Measurements from ENCODE around the gene KCMF1. TPM values are rescaled to one million over a fixed set of nuclear protein-coding genes. Genes with fewer than 3 reads are reported as not detected.

The KCMF1 gene
- total and polyA plus RNA-seq, 10 of the 15 experiments (the other 5 are each of a cell fraction or from before 2014, with no cell fraction given) = 8.4 to 124 (median 43.0) TPM

GRCh38 chr2:85053802-85054201 is 82.8 kb downstream of the KCMF1 start (continued):
- TF ChIP-seq ZNF687 (IDR thresholded peaks at IDR 0.05) = no peak

- BruUV-seq (replicated peaks) = no TSS peak
- H3K27me3 ChIP-seq (replicated peaks in 1 of 2; ENCODE audit: control insufficient read depth in 2 of 2, insufficient read depth in 2 of 2, low read length in 1 of 2) = no peaks in the 10 kb centered on the region
- H3K4me2 ChIP-seq (ENCODE audit: control insufficient read depth, insufficient read depth) = no peak overlapping the region
- ChIA-PET POLR2A (no interaction called here), RAD21 (ENCODE audit: unreplicated experiment) (no interaction called here), SMC1A (ENCODE audit: uncharacterized antibody, unreplicated experiment) (interaction anchor here (1.0 kb wide), 1 partner anchor 9 kb away, joined by 3 read pairs; no protein-coding TSS in a partner anchor), CTCF (interaction anchor here (1.9 kb wide), 1 partner anchor 132 kb away, joined by 6 read pairs; no protein-coding TSS in a partner anchor)
- H3K9me3 ChIP-seq (replicated peaks; ENCODE audit: control insufficient read depth, insufficient read depth, low read length) = no peaks in the 10 kb centered on the region
- no peak for FAIRE-seq
- 76% methylated on average over 15 of the region's 15 CpGs for WGBS (ENCODE audit: insufficient coverage, insufficient replicate concordance, low lambda C conversion rate, missing lambda C conversion rate)
- intact Hi-C loops (cut with micrococcal nuclease; ENCODE audit: unreplicated experiment) = loop anchor here (5.0 kb wide), 1 partner anchor 130 kb away; no protein-coding TSS in a partner anchor
- no peaks in the 10 kb centered on the region for H4K20me1 ChIP-seq (ENCODE audit: control insufficient read depth, insufficient read depth)
- no peak for DNase-seq (ENCODE audit: low read depth, low spot score)
- H3K9ac ChIP-seq (ENCODE audit: control insufficient read depth, insufficient read depth, low read length) = no peak overlapping the region
- no peak overlapping the region for H3K27ac ChIP-seq (ENCODE audit: control insufficient read depth, insufficient read depth)
- H3K4me1 ChIP-seq (ENCODE audit: control insufficient read depth, insufficient read depth, low read length) = no peaks in the 10 kb centered on the region; the same call in 1 of the 2 replicates
- no peak overlapping the region for H2AFZ ChIP-seq (ENCODE audit: control insufficient read depth, low read depth, low read length)
- in situ Hi-C loops (cut with MboI) = no loop called here
- peaks cover 2 to 7% of the 10 kb centered on the region in 2 experiments; a peak in 3 of 4 replicates for H3K36me3 ChIP-seq (ENCODE audit: control insufficient read depth in 2 of 2, insufficient read depth in 2 of 2, low read length in 1 of 2)
- ATAC-seq = peak; percentile 33
- no peak overlapping the region for H3K4me3 ChIP-seq
- TF ChIP-seq POLR2AphosphoS5 (IDR thresholded peaks at IDR 0.05; ENCODE audit: low read length) (peak; percentile 34; the same call in 1 of the 2 replicates), SPI1 (IDR thresholded peaks at IDR 0.05; ENCODE audit: borderline replicate concordance, insufficient read depth, low read depth, low read length) (no peak)
- no peaks in the 10 kb centered on the region for H3K79me2 ChIP-seq (ENCODE audit: control insufficient read depth, insufficient read depth, low read length)
Observed at GRCh38 chr2:85057226-85057962, 86.4 kb downstream of the KCMF1 start.
